HG03565 (cell line): ENCODE results near the gene HDAC1.
"Not testable (repeated sequence)": the region's sequence is repeated elsewhere in the genome, so short reads cannot be mapped to it uniquely, and the experiment has no call there.

Source experiments
- ATAC-seq: cut with Tn5 transposase; IDR thresholded peaks from one replicate; pipeline ENCODE4 v1.9.1; 2021; ENCODE audit warnings: mild to moderate bottlenecking, moderate library complexity; ENCODE audit not compliant: unreplicated experiment

Gene HDAC1

DNA sequence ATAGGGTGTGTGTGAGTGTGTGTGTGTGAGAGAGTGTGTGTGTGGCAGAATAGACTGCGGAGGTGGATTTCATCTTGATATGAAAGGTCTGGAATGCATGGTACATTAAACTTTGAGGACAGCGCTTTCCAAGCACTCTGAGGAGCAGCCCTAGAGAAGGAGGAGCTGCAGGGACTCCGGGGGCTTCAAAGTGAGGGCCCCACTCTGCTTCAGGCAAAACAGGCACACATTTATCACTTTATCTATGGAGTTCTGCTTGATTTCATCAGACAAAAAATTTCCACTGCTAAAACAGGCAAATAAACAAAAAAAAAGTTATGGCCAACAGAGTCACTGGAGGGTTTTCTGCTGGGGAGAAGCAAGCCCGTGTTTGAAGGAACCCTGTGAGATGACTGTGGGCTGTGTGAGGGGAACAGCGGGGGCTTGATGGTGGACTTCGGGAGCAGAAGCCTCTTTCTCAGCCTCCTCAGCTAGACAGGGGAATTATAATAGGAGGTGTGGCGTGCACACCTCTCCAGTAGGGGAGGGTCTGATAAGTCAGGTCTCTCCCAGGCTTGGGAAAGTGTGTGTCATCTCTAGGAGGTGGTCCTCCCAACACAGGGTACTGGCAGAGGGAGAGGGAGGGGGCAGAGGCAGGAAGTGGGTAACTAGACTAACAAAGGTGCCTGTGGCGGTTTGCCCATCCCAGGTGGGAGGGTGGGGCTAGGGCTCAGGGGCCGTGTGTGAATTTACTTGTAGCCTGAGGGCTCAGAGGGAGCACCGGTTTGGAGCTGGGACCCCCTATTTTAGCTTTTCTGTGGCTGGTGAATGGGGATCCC, 18.3 kb upstream of the HDAC1 start:
- no peak for ATAC-seq

- ATAC-seq: no peak
These were observed 17.1 kb upstream of the HDAC1 start for GRCh38 chr1:32274646-32275340.

GRCh38 chr1:32275424-32275823, 16.5 kb upstream of the HDAC1 start:
- ATAC-seq: no peak

GRCh38 chr1:32276032-32276782, 15.7 kb upstream of the HDAC1 start:
- ATAC-seq: no peak

DNA sequence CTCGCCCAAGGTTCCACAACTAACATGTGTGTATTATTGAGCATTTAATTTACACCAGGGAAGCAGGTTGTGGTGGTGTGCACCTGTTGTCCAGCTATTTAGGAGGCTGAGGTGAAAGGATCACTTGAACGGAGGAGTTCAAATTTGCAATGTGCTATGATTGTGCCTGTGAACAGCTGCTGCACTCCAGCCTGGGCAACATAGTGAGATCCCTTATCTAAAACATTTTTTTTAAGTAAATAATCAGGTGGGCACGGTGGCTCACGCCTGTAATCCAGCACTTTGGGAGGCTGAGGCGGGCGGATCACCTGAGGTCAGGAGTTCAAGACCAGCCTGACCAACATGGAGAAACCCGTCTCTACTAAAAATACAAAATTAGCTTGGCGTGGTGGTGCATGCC, 7.1 kb upstream of the HDAC1 start:
- not testable (repeated sequence) for ATAC-seq

- no peak for ATAC-seq
These were observed 6.2 kb upstream of the HDAC1 start for GRCh38 chr1:32285658-32286057.

GRCh38 chr1:32286763-32287162, 5.1 kb upstream of the HDAC1 start:
- ATAC-seq: no peak

DNA sequence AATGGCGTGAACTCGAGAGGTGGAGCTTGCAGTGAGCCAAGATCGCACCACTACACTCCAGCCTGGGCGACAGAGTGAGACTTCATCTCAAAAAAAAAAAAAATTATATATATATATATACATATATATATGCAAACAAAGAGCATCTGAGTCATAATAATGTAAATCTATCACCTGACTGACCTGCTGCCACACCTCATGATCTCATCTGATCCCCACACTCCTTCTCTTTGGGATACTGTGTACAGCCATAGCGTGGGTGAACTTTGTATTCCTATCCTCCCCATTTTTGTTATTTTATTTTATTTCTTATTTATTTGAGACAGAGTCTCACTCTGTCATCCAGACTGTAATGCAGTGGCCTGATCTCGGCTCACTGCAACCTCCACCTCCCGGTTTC, 2.6 kb upstream of the HDAC1 start:
- ATAC-seq: no peak

- no peak for ATAC-seq
These were observed 657 bp upstream of the HDAC1 start for GRCh38 chr1:32291145-32291707.

GRCh38 chr1:32298211-32298610, 6.3 kb downstream of the HDAC1 start:
- not testable (repeated sequence) for ATAC-seq

DNA sequence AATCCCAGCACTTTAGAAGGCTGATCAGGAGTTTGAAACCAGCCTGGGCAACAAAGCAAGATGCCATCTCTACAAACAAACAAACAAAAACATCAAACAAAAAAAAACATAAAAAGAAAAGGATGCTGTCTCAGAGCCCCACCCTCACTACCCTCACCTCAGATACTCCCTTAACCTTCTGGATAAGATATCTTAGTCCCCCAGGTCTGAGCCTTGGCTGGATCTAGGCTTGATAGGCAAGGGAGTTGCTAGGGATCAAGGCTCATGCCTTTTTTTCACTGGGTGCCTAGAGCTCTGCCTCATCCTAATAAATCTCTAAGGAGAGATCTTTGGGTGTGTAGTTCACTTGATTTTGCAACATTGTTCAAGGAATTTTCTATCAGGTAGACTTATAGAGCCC, 7.4 kb downstream of the HDAC1 start:
- no peak for ATAC-seq

- ATAC-seq: no peak
These were observed 11.5 kb downstream of the HDAC1 start for GRCh38 chr1:32303358-32303757.

- no peak for ATAC-seq
These were observed 12.2 kb downstream of the HDAC1 start for GRCh38 chr1:32303997-32304622.

- ATAC-seq: no peak
These were observed 13.4 kb downstream of the HDAC1 start for GRCh38 chr1:32305310-32305709.

GRCh38 chr1:32307324-32307723, 15.4 kb downstream of the HDAC1 start:
- no peak for ATAC-seq

- no peak for ATAC-seq
These were observed 18.1 kb downstream of the HDAC1 start for GRCh38 chr1:32309960-32310359.

DNA sequence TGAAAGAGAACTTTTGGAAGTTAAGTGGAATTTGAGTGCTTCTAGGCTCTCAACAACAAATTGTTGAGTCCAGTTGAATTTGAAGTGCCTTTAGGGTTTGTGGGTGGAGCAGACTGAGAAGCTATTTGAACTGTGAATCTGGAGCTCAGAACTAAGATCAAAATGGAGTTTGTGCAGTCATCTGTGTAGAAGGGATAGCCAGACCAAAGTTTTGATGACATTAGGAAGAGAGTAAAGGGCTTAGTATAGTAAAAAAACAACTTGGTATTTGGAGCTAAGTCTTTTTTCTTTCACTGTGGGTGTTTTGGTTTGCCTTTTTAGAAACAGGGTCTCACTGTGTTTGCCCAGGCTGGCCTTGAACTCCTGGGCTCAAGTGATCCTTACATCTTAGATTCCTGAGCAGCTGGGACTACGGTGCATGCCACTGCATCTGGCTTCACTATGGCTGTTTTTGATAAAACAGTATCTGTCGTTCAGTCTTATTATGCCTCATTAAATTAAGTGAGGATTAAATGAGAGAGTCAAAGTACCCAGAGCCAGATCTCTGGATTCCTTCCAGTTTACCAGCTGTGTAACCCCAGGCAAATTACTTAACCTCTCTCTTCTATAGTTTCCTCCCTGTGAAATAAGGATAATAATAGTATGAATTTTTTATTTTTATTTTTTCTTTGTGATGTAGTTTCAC, 20.0 kb downstream of the HDAC1 start:
- no peak for ATAC-seq

GRCh38 chr1:32316903-32317277, 25.0 kb downstream of the HDAC1 start:
- ATAC-seq: no peak

GRCh38 chr1:32318127-32318869, 26.4 kb downstream of the HDAC1 start:
- ATAC-seq: no peak
